Smooth muscle cell (in vitro differentiated cells): Measurements from ENCODE around the gene PIK3AP1. TPM values are rescaled to one million over a fixed set of nuclear protein-coding genes. Genes with fewer than 3 reads are reported as not detected.

Experiments
- DNase-seq: peaks from one replicate; lab custom pipeline; 2025; ENCODE audit not compliant: unreplicated experiment; lab: John Stamatoyannopoulos, UW
- H2AFZ ChIP-seq: fragments of 200-600 bp; sonication (generic); 2 replicates; pipeline ENCODE4 v1.6.0; 2016; ENCODE audit warnings: antibody characterized with exemption, low read depth, mild to moderate bottlenecking
- H3F3A ChIP-seq: fragments of 200-600 bp; sonication (generic); 2 replicates; pipeline ENCODE4 v1.6.0; 2017; ENCODE audit warnings: antibody characterized with exemption, low read depth
- H3K27ac ChIP-seq: fragments of 200-600 bp; sonication (generic); 2 replicates; pipeline ENCODE4 v1.5.1; 2016; ENCODE audit warnings: low read depth, mild to moderate bottlenecking
- H3K27me3 ChIP-seq: fragments of 200-600 bp; sonication (generic); 2 replicates; pipeline ENCODE4 v1.6.1; 2016; ENCODE audit warnings: low read depth, mild to moderate bottlenecking
- H3K36me3 ChIP-seq: fragments of 200-600 bp; sonication (generic); 2 replicates; pipeline ENCODE4 v1.5.1; 2016; ENCODE audit warnings: low read depth
- H3K4me1 ChIP-seq: fragments of 200-600 bp; sonication (generic); 2 replicates; pipeline ENCODE4 v1.5.1; 2016; ENCODE audit warnings: low read depth
- H3K4me2 ChIP-seq: fragments of 200-600 bp; sonication (generic); 2 replicates; pipeline ENCODE4 v1.6.0; 2016; ENCODE audit warnings: mild to moderate bottlenecking
- H3K4me3 ChIP-seq: fragments of 200-600 bp; sonication (generic); 2 replicates; pipeline ENCODE4 v1.5.1; 2016; ENCODE audit warnings: mild to moderate bottlenecking
- H3K79me2 ChIP-seq: fragments of 200-600 bp; sonication (generic); 2 replicates; pipeline ENCODE4 v1.6.0; 2016; ENCODE audit warnings: low read depth, mild to moderate bottlenecking
- H3K9ac ChIP-seq: fragments of 200-600 bp; sonication (generic); 2 replicates; pipeline ENCODE4 v1.6.0; 2016; ENCODE audit warnings: low read depth
- H3K9me3 ChIP-seq: fragments of 200-600 bp; sonication (generic); replicated peaks from 2 replicates; pipeline ENCODE4 v1.5.1; 2016; ENCODE audit warnings: low read depth
- H4K20me1 ChIP-seq: fragments of 200-600 bp; sonication (generic); 2 replicates; pipeline ENCODE4 v1.6.0; 2016; ENCODE audit warnings: low read depth
- WGBS: methylation state at CpG from one replicate; pipeline ENCODE4 v1.1.7; 2016; ENCODE audit warnings: low lambda C conversion rate; 5-methylcytosine and 5-hydroxymethylcytosine counted together
- polyA plus RNA-seq: library from polyadenylated mRNA; unstranded; fragments of >200 nt; fragmentation: Nextera tagmentation; extraction: Ambion mirVana; gene quantifications from 2 replicates; pipeline ENCODE4 v1.2.1, GENCODE V29; 2016
- total RNA-seq: library from RNA; depleted of rRNA; stranded (reverse); fragments of >200 nt; gene quantifications from 2 replicates; pipeline ENCODE4 v1.2.3, GENCODE V29; 2014
- TF ChIP-seq, protein P1 (sequence below): fragments of 200-600 bp; sonication (generic); IDR thresholded peaks from 2 replicates; pipeline ENCODE4 v1.5.1; 2017; ENCODE audit warnings: borderline replicate concordance, mild to moderate bottlenecking, antibody characterized with exemption; ENCODE audit not compliant: insufficient read depth, poor library complexity, severe bottlenecking

Gene PIK3AP1
- total and polyA plus RNA-seq, 2 experiments from 2014 or later = 1.2 TPM; not detected in 1

DNA sequence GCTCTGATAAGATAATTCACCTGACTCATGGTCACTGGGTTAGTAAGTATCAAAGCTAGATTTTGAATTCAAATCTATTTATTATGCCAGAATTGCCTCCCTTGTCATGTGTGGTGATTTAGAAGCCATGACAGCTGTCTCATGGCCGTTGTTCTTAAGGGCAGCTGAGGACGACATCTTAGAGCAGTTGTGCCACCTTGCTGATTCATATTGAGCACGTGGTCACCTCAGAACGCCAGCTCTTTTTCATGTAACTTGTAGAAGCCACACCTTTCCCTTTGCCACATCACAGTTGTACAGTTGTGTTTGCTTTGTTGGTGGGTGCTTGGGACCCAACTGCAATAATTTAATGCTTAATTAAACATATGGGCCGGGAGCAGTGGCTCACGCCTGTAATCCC lies 4.3 kb upstream of the PIK3AP1 start:
- no peak overlapping the region for H3K9ac ChIP-seq

DNA sequence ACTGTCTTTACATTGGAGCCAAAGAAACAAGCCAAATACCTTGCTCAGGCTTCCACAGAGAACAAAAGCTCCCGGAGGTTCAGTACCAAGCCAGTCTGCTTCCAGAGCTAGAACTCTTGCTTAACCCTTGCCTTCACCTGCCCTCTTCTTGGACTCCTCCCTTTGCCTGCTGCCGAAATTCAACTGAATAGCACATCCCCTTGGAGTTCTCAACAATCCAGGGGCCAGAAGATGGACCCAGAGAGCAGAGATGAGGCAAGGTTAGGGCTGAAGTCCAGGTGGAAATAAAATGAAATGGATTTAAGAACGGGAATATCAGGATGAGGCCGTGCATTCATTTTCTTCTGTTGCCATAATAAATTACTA lies 876 bp upstream of the PIK3AP1 start:
- H3K4me1 ChIP-seq = peaks cover 7% of the 10 kb centered on the region
- H3K9me3 ChIP-seq = no peaks in the 10 kb centered on the region
- H3F3A ChIP-seq = no peaks in the 10 kb centered on the region
- H3K36me3 ChIP-seq = no peaks in the 10 kb centered on the region
- H3K27ac ChIP-seq = no peak overlapping the region
- H3K9ac ChIP-seq = no peak overlapping the region
- no peaks in the 10 kb centered on the region for H3K79me2 ChIP-seq
- H3K27me3 ChIP-seq = peaks cover 39% of the 10 kb centered on the region
- H2AFZ ChIP-seq = no peak overlapping the region
- H4K20me1 ChIP-seq = no peaks in the 10 kb centered on the region
- no peak overlapping the region for H3K4me2 ChIP-seq
- TF ChIP-seq, protein P1, sequence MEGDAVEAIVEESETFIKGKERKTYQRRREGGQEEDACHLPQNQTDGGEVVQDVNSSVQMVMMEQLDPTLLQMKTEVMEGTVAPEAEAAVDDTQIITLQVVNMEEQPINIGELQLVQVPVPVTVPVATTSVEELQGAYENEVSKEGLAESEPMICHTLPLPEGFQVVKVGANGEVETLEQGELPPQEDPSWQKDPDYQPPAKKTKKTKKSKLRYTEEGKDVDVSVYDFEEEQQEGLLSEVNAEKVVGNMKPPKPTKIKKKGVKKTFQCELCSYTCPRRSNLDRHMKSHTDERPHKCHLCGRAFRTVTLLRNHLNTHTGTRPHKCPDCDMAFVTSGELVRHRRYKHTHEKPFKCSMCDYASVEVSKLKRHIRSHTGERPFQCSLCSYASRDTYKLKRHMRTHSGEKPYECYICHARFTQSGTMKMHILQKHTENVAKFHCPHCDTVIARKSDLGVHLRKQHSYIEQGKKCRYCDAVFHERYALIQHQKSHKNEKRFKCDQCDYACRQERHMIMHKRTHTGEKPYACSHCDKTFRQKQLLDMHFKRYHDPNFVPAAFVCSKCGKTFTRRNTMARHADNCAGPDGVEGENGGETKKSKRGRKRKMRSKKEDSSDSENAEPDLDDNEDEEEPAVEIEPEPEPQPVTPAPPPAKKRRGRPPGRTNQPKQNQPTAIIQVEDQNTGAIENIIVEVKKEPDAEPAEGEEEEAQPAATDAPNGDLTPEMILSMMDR = no peak
- 48% methylated on average over 4 of the region's 4 CpGs for WGBS
- no peak for DNase-seq
- H3K4me3 ChIP-seq = peak overlapping the region; percentile 56

More for the DNA sequence above, 4.3 kb upstream of the PIK3AP1 start:
- TF ChIP-seq, protein P1 = no peak
- no peak for DNase-seq
- Histone ChIP-seq H3K36me3 (no peaks in the 10 kb centered on the region), H3K27me3 (peaks cover 26% of the 10 kb centered on the region), H3F3A (no peaks in the 10 kb centered on the region), H3K4me2 (no peak overlapping the region), H3K4me1 (peaks cover 7% of the 10 kb centered on the region), H2AFZ (no peak overlapping the region), H3K9me3 (no peaks in the 10 kb centered on the region), H3K4me3 (no peak overlapping the region), H3K79me2 (no peaks in the 10 kb centered on the region), H4K20me1 (no peaks in the 10 kb centered on the region), H3K27ac (no peak overlapping the region)
- 93% methylated on average over 6 of the region's 6 CpGs for WGBS

DNA sequence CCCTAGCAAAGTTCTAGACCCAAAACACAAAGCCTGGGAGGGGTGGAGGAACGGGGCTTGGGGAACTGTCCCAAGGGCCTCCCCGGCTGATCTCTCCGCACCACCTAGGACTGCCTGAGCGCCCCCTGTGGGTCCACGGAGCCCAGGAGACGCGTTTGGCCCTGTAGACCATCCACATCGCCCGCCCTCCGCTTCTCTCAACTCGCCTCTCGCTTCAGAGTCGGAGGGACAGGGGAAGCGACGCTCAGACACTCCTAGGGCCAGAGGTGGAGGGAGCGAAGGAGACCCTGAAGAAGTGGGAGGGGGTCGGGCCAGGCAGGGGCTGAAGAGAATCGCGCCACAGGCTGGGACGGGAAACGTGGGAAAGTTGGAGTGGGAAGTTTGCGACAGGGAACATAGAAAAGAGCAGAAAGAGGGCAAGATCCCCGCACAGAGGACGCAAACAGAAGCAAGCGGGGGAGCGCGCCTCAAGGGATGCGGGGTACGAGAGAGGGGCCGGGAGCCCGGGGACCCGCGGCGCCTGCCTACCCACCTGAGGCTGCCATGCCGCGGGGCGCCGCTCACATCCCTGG lies 378 bp downstream of the PIK3AP1 start:
- peak overlapping the region; percentile 88 for H2AFZ ChIP-seq
- WGBS = 4% methylated on average over 22 of the region's 38 CpGs

More for the DNA sequence above, 378 bp downstream of the PIK3AP1 start:
- Histone ChIP-seq H3K4me2 (peak overlapping the region; percentile 91), H3K79me2 (no peaks in the 10 kb centered on the region), H3K9me3 (no peaks in the 10 kb centered on the region), H3F3A (no peaks in the 10 kb centered on the region), H3K4me1 (peaks cover 7% of the 10 kb centered on the region), H3K9ac (no peak overlapping the region), H3K4me3 (peak overlapping the region; percentile 56), H3K36me3 (no peaks in the 10 kb centered on the region), H3K27me3 (peaks cover 39% of the 10 kb centered on the region), H3K27ac (no peak overlapping the region), H4K20me1 (no peaks in the 10 kb centered on the region)
- no peak for DNase-seq
- TF ChIP-seq, protein P1 = peak; percentile 34
